ENCODE results near the gene IFI27.

IFI27 gene

GRCh38 chr14:94066089-94066676 lies 44.4 kb upstream of the IFI27 start (continued):
- no peak for TF ChIP-seq ZNF280D (tag by site-specific recombination; IDR thresholded peaks at IDR 0.05)
- no peak for TF ChIP-seq ZNF148 (tag by site-specific recombination; IDR thresholded peaks at IDR 0.05; ENCODE audit: borderline replicate concordance)
- TF ChIP-seq ZNF114 (tag by site-specific recombination; IDR thresholded peaks at IDR 0.05): no peak
- TF ChIP-seq ZNF10 (tag by site-specific recombination; IDR thresholded peaks at IDR 0.05): no peak
- TF ChIP-seq ZNF701 (tag by site-specific recombination; IDR thresholded peaks at IDR 0.05): no peak
- no peak for TF ChIP-seq TCF7L2 (IDR thresholded peaks at IDR 0.05; ENCODE audit: borderline replicate concordance, low read depth, low read length)
- no peak for TF ChIP-seq HOXA7 (CRISPR knock-in tag; IDR thresholded peaks at IDR 0.05; ENCODE audit: borderline replicate concordance)
- TF ChIP-seq ZNF777 (tag by site-specific recombination; IDR thresholded peaks at IDR 0.05; ENCODE audit: borderline replicate concordance): no peak
- TF ChIP-seq ZNF610 (tag by site-specific recombination; IDR thresholded peaks at IDR 0.05; ENCODE audit: borderline replicate concordance): 0 out of 2 replicates have a peak, but pooled peaks have one; percentile 20
- TF ChIP-seq KLF16 (tag by site-specific recombination; IDR thresholded peaks at IDR 0.05): no peak
- TF ChIP-seq ZNF121 (tag by site-specific recombination; IDR thresholded peaks at IDR 0.05): no peak
- TF ChIP-seq INSM2 (tag by site-specific recombination; IDR thresholded peaks at IDR 0.05): peak; percentile 39; the same call in 1 of the 2 replicates
- no peak for TF ChIP-seq KLF9 (tag by site-specific recombination; IDR thresholded peaks at IDR 0.05; ENCODE audit: low read depth)
- peak; percentile 12; the same call in 1 of the 2 replicates for TF ChIP-seq ZBTB8A (tag by site-specific recombination; IDR thresholded peaks at IDR 0.05)
- TF ChIP-seq ZBTB21 (tag by site-specific recombination; IDR thresholded peaks at IDR 0.05): no peak
- TF ChIP-seq ZNF223 (tag by site-specific recombination; IDR thresholded peaks at IDR 0.05): no peak
- TF ChIP-seq SP7 (tag by site-specific recombination; IDR thresholded peaks at IDR 0.05): peak; percentile 70
- no peak; the same call in 1 of the 2 replicates for TF ChIP-seq ZNF423 (tag by site-specific recombination; IDR thresholded peaks at IDR 0.05)
- TF ChIP-seq ZNF639 (tag by site-specific recombination; IDR thresholded peaks at IDR 0.05): 0 out of 2 replicates have a peak, but pooled peaks have one; percentile 52
- no peak for TF ChIP-seq ZNF16 (tag by site-specific recombination; IDR thresholded peaks at IDR 0.05; ENCODE audit: low read depth)
- TF ChIP-seq ZNF184 (tag by site-specific recombination; IDR thresholded peaks at IDR 0.05): no peak
- TF ChIP-seq PBX3 (CRISPR knock-in tag; IDR thresholded peaks at IDR 0.05): no peak
- peak; percentile 66 for TF ChIP-seq ZNF501 (tag by site-specific recombination; IDR thresholded peaks at IDR 0.05)
- TF ChIP-seq OVOL3 (tag by site-specific recombination; IDR thresholded peaks at IDR 0.05): no peak
- peak; percentile 90 for TF ChIP-seq KLF1 (tag by site-specific recombination; IDR thresholded peaks at IDR 0.05)
- TF ChIP-seq ZNF660 (tag by site-specific recombination; IDR thresholded peaks at IDR 0.05): no peak
- TF ChIP-seq WT1 (tag by site-specific recombination; IDR thresholded peaks at IDR 0.05): peak; percentile 91
- peak; percentile 42; the same call in 1 of the 2 replicates for TF ChIP-seq ZBTB17 (tag by site-specific recombination; IDR thresholded peaks at IDR 0.05)
- TF ChIP-seq ZBTB26 (tag by site-specific recombination; optimal IDR thresholded peaks at IDR 0.05): no peak
- no peak for TF ChIP-seq ZNF664 (tag by site-specific recombination; IDR thresholded peaks at IDR 0.05)

Measured in HEK293 (cell line).